ENCODE results near the gene FILIP1L.
A peak's percentile ranks its signal among the peaks of the same experiment; 100 is the strongest.

Gene FILIP1L

GRCh38 chr3:99933971-99934750, 180.1 kb downstream of the FILIP1L start:
- DNase-seq, result no peak
- no peaks in the 10 kb centered on the region for H3K27me3 Mint-ChIP-seq (ENCODE audit: low read depth, poor library complexity)
- H3K36me3 Mint-ChIP-seq (ENCODE audit: low read depth), result peaks cover 11% of the 10 kb centered on the region
- H3K9me3 Mint-ChIP-seq, result no peaks in the 10 kb centered on the region
- H3K27ac Mint-ChIP-seq, result no peak overlapping the region
- H3K4me1 Mint-ChIP-seq, result peaks cover 43% of the 10 kb centered on the region
- TF ChIP-seq CTCF (IDR thresholded peaks at IDR 0.05), result no peak
- H3K4me3 Mint-ChIP-seq, result no peak overlapping the region

GRCh38 chr3:99931059-99931458, 183.2 kb downstream of the FILIP1L start:
- DNase-seq, result no peak
- TF ChIP-seq CTCF (IDR thresholded peaks at IDR 0.05), result no peak
- Mint-ChIP-seq H3K27me3 (ENCODE audit: low read depth, poor library complexity) (no peaks in the 10 kb centered on the region), H3K9me3 (no peaks in the 10 kb centered on the region), H3K4me1 (peaks cover 30% of the 10 kb centered on the region), H3K4me3 (no peak overlapping the region), H3K27ac (peak overlapping the region; percentile 8), H3K36me3 (ENCODE audit: low read depth) (peaks cover 11% of the 10 kb centered on the region)

GRCh38 chr3:99929745-99930139, 184.6 kb downstream of the FILIP1L start:
- no peak overlapping the region for H3K27ac Mint-ChIP-seq
- no peak for TF ChIP-seq CTCF (IDR thresholded peaks at IDR 0.05)

GRCh38 chr3:99928771-99929744, 185.2 kb downstream of the FILIP1L start:
- no peak for TF ChIP-seq CTCF (IDR thresholded peaks at IDR 0.05)
- no peak overlapping the region for H3K27ac Mint-ChIP-seq
- no peaks in the 10 kb centered on the region for H3K27me3 Mint-ChIP-seq (ENCODE audit: low read depth, poor library complexity)
- no peak for DNase-seq
- H3K36me3 Mint-ChIP-seq (ENCODE audit: low read depth), result peaks cover 9% of the 10 kb centered on the region
- H3K9me3 Mint-ChIP-seq, result no peaks in the 10 kb centered on the region
- H3K4me3 Mint-ChIP-seq, result no peak overlapping the region
- peaks cover 14% of the 10 kb centered on the region for H3K4me1 Mint-ChIP-seq

More at GRCh38 chr3:99929745-99930139, 184.6 kb downstream of the FILIP1L start:
- H3K4me1 Mint-ChIP-seq, result peaks cover 17% of the 10 kb centered on the region
- H3K27me3 Mint-ChIP-seq (ENCODE audit: low read depth, poor library complexity), result no peaks in the 10 kb centered on the region
- no peak for DNase-seq
- no peak overlapping the region for H3K4me3 Mint-ChIP-seq
- H3K9me3 Mint-ChIP-seq, result no peaks in the 10 kb centered on the region
- peaks cover 14% of the 10 kb centered on the region for H3K36me3 Mint-ChIP-seq (ENCODE audit: low read depth)

GRCh38 chr3:99927671-99928457, 186.4 kb downstream of the FILIP1L start:
- H3K27me3 Mint-ChIP-seq (ENCODE audit: low read depth, poor library complexity), result no peaks in the 10 kb centered on the region
- peaks cover 15% of the 10 kb centered on the region for H3K36me3 Mint-ChIP-seq (ENCODE audit: low read depth)
- H3K27ac Mint-ChIP-seq, result peak overlapping the region; percentile 40
- DNase-seq, result no peak
- H3K4me1 Mint-ChIP-seq, result peaks cover 14% of the 10 kb centered on the region
- no peak overlapping the region for H3K4me3 Mint-ChIP-seq
- TF ChIP-seq CTCF (IDR thresholded peaks at IDR 0.05), result no peak
- no peaks in the 10 kb centered on the region for H3K9me3 Mint-ChIP-seq

All from nephron progenitor cell (in vitro differentiated cells).